NT2/D1 (cell line): Measurements from ENCODE around the gene HOMER2.

Experiments used
- SUZ12 ChIP-seq: IDR thresholded peaks from 2 replicates; pipeline ENCODE4 v1.6.1; 2011; ENCODE audit not compliant: insufficient read length, insufficient read depth; ENCODE audit errors: extremely low read depth
- YY1 ChIP-seq: IDR thresholded peaks from 2 replicates; pipeline ENCODE4 v1.6.1; 2011; ENCODE audit not compliant: insufficient read length, insufficient read depth

- TF ChIP-seq YY1 (no peak), SUZ12 (no peak)
Measured at GRCh38 chr15:82894971-82895520, 57.5 kb downstream of the HOMER2 start.
